WERI-Rb-1 (cell line): ENCODE results near the gene HOXD3.

ENCODE experiments used
- DNase-seq: peaks from one replicate; pipeline ENCODE4 v3.0.0-alpha.2; 2020
- H3K27ac ChIP-seq: fragments of 250-450 bp; sonication (Bioruptor Pico); 2 replicates; pipeline ENCODE4 v1.5.1; 2020; ENCODE audit warnings: mild to moderate bottlenecking, moderate library complexity
- H3K27me3 ChIP-seq: fragments of 250-450 bp; sonication (Bioruptor Pico); 2 replicates; pipeline ENCODE4 v1.5.1; 2021; ENCODE audit warnings: mild to moderate bottlenecking, low read depth, moderate library complexity; ENCODE audit not compliant: insufficient read depth, severe bottlenecking
- H3K36me3 ChIP-seq: fragments of 250-450 bp; sonication (Bioruptor Pico); 2 replicates; pipeline ENCODE4 v1.5.1; 2020; ENCODE audit warnings: mild to moderate bottlenecking, moderate library complexity
- H3K4me3 ChIP-seq: 2 replicates; pipeline ENCODE4 v1.5.1; 2011; ENCODE audit warnings: low read depth, mild to moderate bottlenecking, control low read depth, low read length
- H3K9me3 ChIP-seq: fragments of 250-450 bp; sonication (Bioruptor Pico); 2 replicates; pipeline ENCODE4 v1.5.1; 2021; ENCODE audit warnings: mild to moderate bottlenecking, moderate library complexity; ENCODE audit not compliant: severe bottlenecking
- TF ChIP-seq, protein P1 (sequence below): IDR thresholded peaks from 2 replicates; pipeline ENCODE4 v1.5.1; 2011; ENCODE audit warnings: low read depth, mild to moderate bottlenecking, control low read depth, inconsistent platforms, low read length

Gene HOXD3

GRCh38 chr2:176158855-176159662, 2.0 kb downstream of the HOXD3 start:
- Histone ChIP-seq H3K36me3 (no peaks in the 10 kb centered on the region), H3K9me3 (peaks cover 21% of the 10 kb centered on the region), H3K4me3 (no peak overlapping the region), H3K27ac (no peak overlapping the region), H3K27me3 (peaks cover 98% of the 10 kb centered on the region)
- peak; percentile 76 for DNase-seq
- TF ChIP-seq, protein P1, sequence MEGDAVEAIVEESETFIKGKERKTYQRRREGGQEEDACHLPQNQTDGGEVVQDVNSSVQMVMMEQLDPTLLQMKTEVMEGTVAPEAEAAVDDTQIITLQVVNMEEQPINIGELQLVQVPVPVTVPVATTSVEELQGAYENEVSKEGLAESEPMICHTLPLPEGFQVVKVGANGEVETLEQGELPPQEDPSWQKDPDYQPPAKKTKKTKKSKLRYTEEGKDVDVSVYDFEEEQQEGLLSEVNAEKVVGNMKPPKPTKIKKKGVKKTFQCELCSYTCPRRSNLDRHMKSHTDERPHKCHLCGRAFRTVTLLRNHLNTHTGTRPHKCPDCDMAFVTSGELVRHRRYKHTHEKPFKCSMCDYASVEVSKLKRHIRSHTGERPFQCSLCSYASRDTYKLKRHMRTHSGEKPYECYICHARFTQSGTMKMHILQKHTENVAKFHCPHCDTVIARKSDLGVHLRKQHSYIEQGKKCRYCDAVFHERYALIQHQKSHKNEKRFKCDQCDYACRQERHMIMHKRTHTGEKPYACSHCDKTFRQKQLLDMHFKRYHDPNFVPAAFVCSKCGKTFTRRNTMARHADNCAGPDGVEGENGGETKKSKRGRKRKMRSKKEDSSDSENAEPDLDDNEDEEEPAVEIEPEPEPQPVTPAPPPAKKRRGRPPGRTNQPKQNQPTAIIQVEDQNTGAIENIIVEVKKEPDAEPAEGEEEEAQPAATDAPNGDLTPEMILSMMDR, result no peak

GRCh38 chr2:176159663-176160250, 2.6 kb downstream of the HOXD3 start:
- TF ChIP-seq, protein P1, result no peak
- DNase-seq, result no peak
- Histone ChIP-seq H3K9me3 (peaks cover 25% of the 10 kb centered on the region), H3K27ac (no peak overlapping the region), H3K36me3 (no peaks in the 10 kb centered on the region), H3K4me3 (no peak overlapping the region), H3K27me3 (peaks cover 98% of the 10 kb centered on the region)

- Histone ChIP-seq H3K4me3 (no peak overlapping the region), H3K27ac (no peak overlapping the region), H3K36me3 (no peaks in the 10 kb centered on the region), H3K27me3 (peaks cover 98% of the 10 kb centered on the region), H3K9me3 (peaks cover 31% of the 10 kb centered on the region)
- TF ChIP-seq, protein P1, result no peak
- no peak for DNase-seq
Measured at GRCh38 chr2:176160251-176160985, 3.3 kb downstream of the HOXD3 start.

GRCh38 chr2:176160986-176161824, 4.1 kb downstream of the HOXD3 start:
- H3K36me3 ChIP-seq, result no peaks in the 10 kb centered on the region
- TF ChIP-seq, protein P1, result no peak
- peaks cover 34% of the 10 kb centered on the region for H3K9me3 ChIP-seq
- H3K4me3 ChIP-seq, result no peak overlapping the region
- peaks cover 96% of the 10 kb centered on the region for H3K27me3 ChIP-seq
- DNase-seq, result no peak
- H3K27ac ChIP-seq, result no peak overlapping the region

DNA sequence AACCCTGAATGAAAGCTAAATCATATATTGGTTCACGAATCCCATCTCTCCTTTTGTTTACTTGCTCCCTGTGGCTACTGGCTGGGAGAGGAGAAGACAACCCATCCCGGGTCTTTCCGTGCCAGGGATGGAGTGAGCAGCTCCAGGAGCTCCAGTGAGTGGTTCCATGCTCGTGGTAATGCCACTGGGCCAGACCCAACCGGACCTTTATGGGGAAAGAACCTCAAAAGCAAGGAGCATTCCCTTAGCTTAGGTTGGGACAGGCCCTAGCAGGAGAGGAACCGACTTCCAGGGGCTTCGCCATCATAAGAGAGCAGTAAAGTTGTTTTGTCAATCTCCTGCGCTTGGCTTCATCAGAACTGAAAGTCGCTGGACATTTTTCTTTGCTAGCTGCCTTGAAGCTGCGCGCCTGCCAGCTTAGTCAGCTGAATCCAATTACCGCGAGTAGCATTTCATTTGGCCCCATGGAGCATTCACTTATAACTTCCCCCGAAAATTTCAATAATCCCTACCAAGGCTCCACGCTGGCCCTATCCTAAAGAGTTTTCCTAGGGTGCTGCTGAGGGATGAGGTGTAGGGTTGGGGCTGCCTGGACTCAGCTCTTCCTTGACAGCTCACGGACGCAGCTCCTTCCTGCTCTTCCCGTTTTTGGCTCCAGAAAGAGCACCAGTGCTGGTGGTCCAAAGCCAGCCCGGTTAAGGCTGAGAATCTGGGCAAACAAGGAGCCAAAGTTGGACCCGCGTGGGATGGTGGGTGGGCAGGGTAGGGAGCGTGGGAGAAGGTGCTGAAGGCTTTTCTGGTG, 4.9 kb downstream of the HOXD3 start:
- Histone ChIP-seq H3K27me3 (peaks cover 96% of the 10 kb centered on the region), H3K4me3 (no peak overlapping the region), H3K36me3 (no peaks in the 10 kb centered on the region), H3K9me3 (peaks cover 34% of the 10 kb centered on the region), H3K27ac (no peak overlapping the region)
- TF ChIP-seq, protein P1, result no peak
- DNase-seq, result no peak
